H1 (cell line): ENCODE results near the gene GRIK4. TPM values are rescaled to one million over a fixed set of nuclear protein-coding genes. Genes with fewer than 3 reads are reported as not detected.

Source experiments
- CTCF ChIA-PET: fragments of 300-600 bp; sonication (Branson Sonifier 250); formaldehyde crosslinking; loops from one replicate; lab custom pipeline; 2021; ENCODE audit not compliant: partially characterized antibody; lab: Charles Lee
- POLR2A ChIA-PET: fragments of 300-600 bp; sonication (Branson Sonifier 250); formaldehyde crosslinking; loops from one replicate; lab custom pipeline; 2021; ENCODE audit warnings: inconsistent platforms; ENCODE audit not compliant: partially characterized antibody; lab: Charles Lee
- DNase-seq, 2 experiments: peaks; one replicate each; pipeline versions ENCODE4 v3.0.0 to v3.0.0-alpha.2; 2010 to 2022; ENCODE audit warnings: low spot score in 2 of 2, low read depth in 1 of 2, mixed read lengths in 1 of 2
- FAIRE-seq: peaks from 2 replicates; lab custom pipeline; 2011; peaks lifted over from hg19 to GRCh38; lab: Jason Lieb, UNC
- H2AFZ ChIP-seq: 2 replicates; pipeline ENCODE4 v1.8.1; 2012; ENCODE audit warnings: low read length, inconsistent platforms
- H2AK5ac ChIP-seq: 2 replicates; pipeline ENCODE4 v1.6.1; 2013; ENCODE audit warnings: low read depth, low read length
- H2BK120ac ChIP-seq: replicated peaks from 2 replicates; pipeline ENCODE3; 2013; ENCODE audit warnings: low read depth, low read length, inconsistent platforms
- H2BK12ac ChIP-seq: 2 replicates; pipeline ENCODE4 v1.6.1; 2013; ENCODE audit warnings: low read depth, low read length
- H2BK15ac ChIP-seq: 2 replicates; pipeline ENCODE4 v1.6.1; 2013; ENCODE audit warnings: low read length
- H2BK20ac ChIP-seq: 2 replicates; pipeline ENCODE4 v1.6.1; 2013; ENCODE audit warnings: low read length
- H2BK5ac ChIP-seq: 2 replicates; pipeline ENCODE4 v1.6.1; 2013; ENCODE audit warnings: low read depth, low read length
- H3K14ac ChIP-seq: 2 replicates; pipeline ENCODE4 v1.6.1; 2013; ENCODE audit warnings: inconsistent platforms; ENCODE audit not compliant: insufficient read length
- H3K18ac ChIP-seq: 2 replicates; pipeline ENCODE4 v1.6.1; 2013; ENCODE audit warnings: low read length; ENCODE audit errors: extremely low read depth
- H3K23ac ChIP-seq: 2 replicates; pipeline ENCODE4 v1.6.1; 2013; ENCODE audit warnings: inconsistent platforms; ENCODE audit not compliant: insufficient read length
- H3K23me2 ChIP-seq: 2 replicates; pipeline ENCODE4 v1.6.1; 2013; ENCODE audit warnings: low read depth, low read length
- H3K27ac ChIP-seq: 2 replicates; pipeline ENCODE4 v1.6.1; 2011; ENCODE audit warnings: low read depth, low read length, inconsistent platforms
- H3K27me3 ChIP-seq, 4 experiments: replicated peaks in 1 of 4; 1 replicate in 1 of 4; 2 replicates in 3 of 4; pipeline versions ENCODE4 v1.6.1 to v1.8.1; 2011 to 2013; ENCODE audit warnings: low read length in 3 of 4, mild to moderate bottlenecking in 3 of 4, inconsistent platforms in 2 of 4, mixed read lengths in 2 of 4, moderate library complexity in 1 of 4; ENCODE audit not compliant: control insufficient read depth in 3 of 4, insufficient read depth in 3 of 4; ENCODE audit errors: extremely low read depth in 1 of 4
- H3K36me3 ChIP-seq, 4 experiments: 2 replicates each; pipeline versions ENCODE4 v1.6.1 to v1.8.1; 2011 to 2013; ENCODE audit warnings: mild to moderate bottlenecking in 4 of 4, low read length in 3 of 4, moderate library complexity in 2 of 4, control low read depth in 1 of 4, inconsistent platforms in 1 of 4; ENCODE audit not compliant: insufficient read depth in 4 of 4, control insufficient read depth in 2 of 4
- H3K4ac ChIP-seq: replicated peaks from 2 replicates; pipeline ENCODE3; 2013; ENCODE audit warnings: low read length, low read depth, mixed read lengths, inconsistent platforms; ENCODE audit not compliant: insufficient read length
- H3K4me1 ChIP-seq, 4 experiments: replicated peaks in 1 of 4; 1 replicate in 1 of 4; 2 replicates in 3 of 4; pipeline versions ENCODE4 v1.6.1 to v1.8.1; 2011 to 2013; ENCODE audit warnings: low read length in 3 of 4, inconsistent platforms in 2 of 4, mixed read lengths in 1 of 4; ENCODE audit not compliant: insufficient read depth in 4 of 4, control insufficient read depth in 3 of 4
- H3K4me2 ChIP-seq, 2 experiments: 2 replicates each; pipeline versions ENCODE4 v1.6.1 to v1.8.1; 2011 to 2013; ENCODE audit warnings: low read depth in 2 of 2, low read length in 2 of 2, control low read depth in 1 of 2, inconsistent platforms in 1 of 2, mild to moderate bottlenecking in 1 of 2; ENCODE audit not compliant: insufficient read depth in 1 of 2
- H3K4me3 ChIP-seq, 4 experiments: fragments of 200-600, 300-600 bp in 1 of 4; sonication (generic), shearing (Covaris generic), sonication (Bioruptor Twin) in 1 of 4; 2 replicates each; pipeline versions ENCODE4 v1.5.1 to v1.8.1; 2011 to 2016; ENCODE audit warnings: low read length in 4 of 4, low read depth in 3 of 4, control low read depth in 2 of 4, inconsistent platforms in 2 of 4, mild to moderate bottlenecking in 2 of 4, mixed read lengths in 1 of 4, moderate library complexity in 1 of 4; ENCODE audit not compliant: insufficient read depth in 2 of 4; ENCODE audit errors: extremely low read depth in 1 of 4
- H3K56ac ChIP-seq: replicated peaks from 2 replicates; pipeline ENCODE3; 2013; ENCODE audit warnings: low read depth, mild to moderate bottlenecking, mixed read lengths, low read length, inconsistent platforms; ENCODE audit not compliant: insufficient read length
- H3K79me1 ChIP-seq: 2 replicates; pipeline ENCODE4 v1.6.1; 2013; ENCODE audit warnings: low read depth, low read length, control low read depth
- H3K79me2 ChIP-seq, 2 experiments: 2 replicates each; pipeline versions ENCODE4 v1.6.1 to v1.8.1; 2012 to 2013; ENCODE audit warnings: low read length in 2 of 2, mild to moderate bottlenecking in 2 of 2, inconsistent platforms in 1 of 2; ENCODE audit not compliant: insufficient read depth in 2 of 2, control insufficient read depth in 1 of 2
- H3K9ac ChIP-seq, 4 experiments: replicated peaks in 1 of 4; 1 replicate in 1 of 4; 2 replicates in 3 of 4; pipeline versions ENCODE4 v1.6.1 to v1.8.1; 2011 to 2013; ENCODE audit warnings: low read depth in 3 of 4, low read length in 3 of 4, control low read depth in 2 of 4, mild to moderate bottlenecking in 2 of 4, moderate library complexity in 2 of 4, inconsistent platforms in 1 of 4; ENCODE audit errors: extremely low read depth in 1 of 4
- H3K9me3 ChIP-seq, 2 experiments: 2 replicates each; pipeline versions ENCODE4 v1.6.1 to v1.8.1; 2012 to 2013; ENCODE audit warnings: mild to moderate bottlenecking in 2 of 2, moderate library complexity in 2 of 2, control low read depth in 1 of 2, inconsistent platforms in 1 of 2, low read depth in 1 of 2, low read length in 1 of 2, mixed read lengths in 1 of 2; ENCODE audit not compliant: insufficient read depth in 2 of 2
- H4K20me1 ChIP-seq, 2 experiments: replicated peaks in 1 of 2; 2 replicates each; pipeline versions ENCODE3 to v1.8.1; 2011 to 2013; ENCODE audit warnings: inconsistent platforms in 2 of 2, low read length in 2 of 2, mild to moderate bottlenecking in 1 of 2; ENCODE audit not compliant: insufficient read depth in 2 of 2, control insufficient read depth in 1 of 2
- H4K5ac ChIP-seq: 2 replicates; pipeline ENCODE4 v1.6.1; 2013; ENCODE audit warnings: low read length, low read depth, mixed read lengths, inconsistent platforms; ENCODE audit not compliant: insufficient read length
- H4K8ac ChIP-seq: 2 replicates; pipeline ENCODE4 v1.8.0; 2013; ENCODE audit warnings: mild to moderate bottlenecking, moderate library complexity, low read length, inconsistent platforms; ENCODE audit not compliant: insufficient read depth; ENCODE audit errors: extremely low read depth
- H4K91ac ChIP-seq: replicated peaks from 2 replicates; pipeline ENCODE3; 2013; ENCODE audit warnings: low read length, mixed read lengths, inconsistent platforms; ENCODE audit not compliant: insufficient read length
- ATF2 ChIP-seq: IDR thresholded peaks from 2 replicates; pipeline ENCODE4 v1.6.1; 2012; ENCODE audit warnings: low read length, inconsistent platforms
- RBBP5 ChIP-seq: IDR thresholded peaks from 2 replicates; pipeline ENCODE4 v1.7.1; 2012; ENCODE audit warnings: low read depth, mild to moderate bottlenecking, inconsistent platforms, low read length, moderate library complexity, borderline replicate concordance
- TBP ChIP-seq: IDR thresholded peaks from 2 replicates; pipeline ENCODE4 v1.6.1; 2011; ENCODE audit warnings: low read depth, low read length, improper control_type of control experiment
- WGBS, 2 experiments: shearing (Covaris generic) in 1 of 2; methylation state at CpG; one replicate each; pipeline versions ENCODE4 v1.1.6 to v1.1.7; 2013 to 2015; ENCODE audit warnings: low lambda C conversion rate in 2 of 2, mixed read lengths in 2 of 2, inconsistent platforms in 1 of 2, low coverage in 1 of 2, missing lambda C conversion rate in 1 of 2; ENCODE audit not compliant: insufficient replicate concordance in 2 of 2, insufficient coverage in 1 of 2, insufficient read length in 1 of 2; ENCODE audit errors: extremely low coverage in 1 of 2, missing lambda C conversion rate in 1 of 2; 5-methylcytosine and 5-hydroxymethylcytosine counted together
- polyA plus RNA-seq, 7 experiments: library from polyadenylated mRNA; depleted of rRNA in 3 of 7; stranded (reverse) in 5 of 7; unstranded in 2 of 7; fragments of >200 nt in 5 of 7; fragments of 200-250 nt in 2 of 7; gene quantifications; 1 replicate in 5 of 7; 2 replicates in 1 of 7; 4 replicates in 1 of 7; pipeline versions ENCODE4 v1.2.1 to v1.2.3, GENCODE V29; 2011 to 2013; ENCODE audit warnings: missing spikeins in 2 of 7, mixed read lengths in 2 of 7
- total RNA-seq: library from RNA; stranded (reverse); fragmentation: NEBNext Ultra II Directional; extraction: Animal tissue kit (Norgen Biotek cat#: 25700); gene quantifications from 2 replicates; pipeline ENCODE4 v1.2.1, GENCODE V29; 2021

The GRIK4 gene
- total and polyA plus RNA-seq, 2 of the 8 experiments (the other 6 are each of a cell fraction or from before 2014, with no cell fraction given) = 1.2 to 2.9 TPM

- no peak overlapping the region for H3K23ac ChIP-seq
- H3K23me2 ChIP-seq = no peaks in the 10 kb centered on the region
- H2BK20ac ChIP-seq = no peak overlapping the region
- DNase-seq (no peak), FAIRE-seq (no peak)
- H2AFZ ChIP-seq = no peak overlapping the region
- H2BK120ac ChIP-seq = no peak overlapping the region
- H4K91ac ChIP-seq = no peak overlapping the region
- H3K14ac ChIP-seq = no peak overlapping the region
- no peak overlapping the region for H3K56ac ChIP-seq
- H2BK12ac ChIP-seq = no peak overlapping the region
- H4K8ac ChIP-seq = no peak overlapping the region
- no peaks in the 10 kb centered on the region for H4K20me1 ChIP-seq
- no peak overlapping the region for H4K5ac ChIP-seq
- WGBS, 2 experiments = 74% methylated on average over 2 of the region's 2 CpGs; no CpG with 5 or more reads in 1 of the 2 experiments
- H3K9ac ChIP-seq = no peak overlapping the region
- H3K79me2 ChIP-seq = no peaks in the 10 kb centered on the region
- no peaks in the 10 kb centered on the region for H3K9me3 ChIP-seq
- no peak overlapping the region for H3K4me2 ChIP-seq
- H3K4ac ChIP-seq = no peak overlapping the region
- no peaks in the 10 kb centered on the region; a peak in 1 of 7 replicates for H3K4me1 ChIP-seq
- no peak for TF ChIP-seq ATF2
- TF ChIP-seq RBBP5 = no peak
- no peak for TF ChIP-seq TBP
- TF ChIP-seq, all 59 proteins: peak for 0
- H2BK5ac ChIP-seq = no peak overlapping the region
- H3K18ac ChIP-seq = no peak overlapping the region
- H3K4me3 ChIP-seq = no peak overlapping the region
- H2BK15ac ChIP-seq = no peak overlapping the region
- CTCF ChIA-PET = interaction anchor here (1.1 to 3.2 kb wide), 8 partner anchors 7 to 157 kb away, joined by 3 to 17 read pairs (median 6); partner anchors contain the start of gene GRIK4
- no peak overlapping the region for H2AK5ac ChIP-seq
- no peaks in the 10 kb centered on the region for H3K27me3 ChIP-seq
- no peaks in the 10 kb centered on the region; the same call in 1 of the 2 replicates for H3K79me1 ChIP-seq
- H3K27ac ChIP-seq = no peak overlapping the region
- no peaks in the 10 kb centered on the region for H3K36me3 ChIP-seq
- POLR2A ChIA-PET = no interaction called here
Observed at GRCh38 chr11:120538707-120539106, 27.2 kb downstream of the GRIK4 start.
